GM10266 (cell line): ENCODE results near the gene DAPP1.

ENCODE experiments used
- DNase-seq: peaks from one replicate; pipeline ENCODE4 v3.0.0; 2012; ENCODE audit errors: extremely low spot score
- TF ChIP-seq, protein P1 (sequence below): IDR thresholded peaks from 2 replicates; pipeline ENCODE4 v1.5.1; 2012; ENCODE audit warnings: mild to moderate bottlenecking, low read depth; ENCODE audit not compliant: control insufficient read depth, insufficient read depth; ENCODE audit errors: missing control alignments

The DAPP1 gene

DNA sequence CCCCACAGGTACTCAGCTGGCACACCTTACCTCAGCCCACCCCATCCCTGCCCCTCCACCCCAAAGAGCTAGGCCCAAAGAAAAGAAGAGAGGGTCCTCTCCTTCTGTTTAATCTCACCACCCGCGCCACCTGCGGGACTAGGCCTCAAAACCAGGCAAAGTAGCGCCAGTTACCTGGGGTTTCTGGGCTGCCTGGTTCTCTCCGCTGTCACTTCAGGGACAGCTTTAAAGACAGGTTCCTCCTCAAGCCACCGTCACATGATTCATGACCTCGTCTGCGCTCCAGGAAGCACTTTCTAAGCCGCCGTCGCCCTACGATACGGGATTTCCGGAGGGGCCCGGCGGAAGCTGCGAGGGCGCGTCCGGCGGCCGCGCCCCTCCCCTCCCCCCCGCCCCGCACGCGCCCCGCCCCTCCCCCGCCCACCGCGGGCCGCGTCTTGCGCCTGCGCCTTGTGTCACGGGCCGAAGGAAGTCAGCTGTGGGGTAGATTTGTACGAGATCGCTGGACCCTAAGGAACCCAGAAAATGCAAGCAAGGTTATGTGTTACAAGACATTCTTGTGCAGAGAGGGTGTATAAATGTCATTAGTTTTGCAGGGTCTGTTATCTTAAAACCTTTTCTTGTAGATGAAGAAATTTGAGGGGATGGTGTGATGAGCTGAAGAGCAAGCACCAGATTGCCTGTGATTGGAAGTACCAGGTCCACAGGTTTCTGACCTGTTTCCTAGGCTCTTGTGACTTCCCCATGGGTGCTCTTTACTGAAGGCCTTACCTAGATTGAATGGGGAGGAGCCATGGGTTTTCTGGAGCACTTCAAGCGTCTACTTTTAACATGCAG, 77.8 kb downstream of the DAPP1 start, which contains the start of gene LAMTOR3:
TSS of gene LAMTOR3 (minus strand) at position 267 of the 837 bp plus-strand sequence. CDS start 464 bp downstream, outside the sequence.
- TF ChIP-seq, protein P1, sequence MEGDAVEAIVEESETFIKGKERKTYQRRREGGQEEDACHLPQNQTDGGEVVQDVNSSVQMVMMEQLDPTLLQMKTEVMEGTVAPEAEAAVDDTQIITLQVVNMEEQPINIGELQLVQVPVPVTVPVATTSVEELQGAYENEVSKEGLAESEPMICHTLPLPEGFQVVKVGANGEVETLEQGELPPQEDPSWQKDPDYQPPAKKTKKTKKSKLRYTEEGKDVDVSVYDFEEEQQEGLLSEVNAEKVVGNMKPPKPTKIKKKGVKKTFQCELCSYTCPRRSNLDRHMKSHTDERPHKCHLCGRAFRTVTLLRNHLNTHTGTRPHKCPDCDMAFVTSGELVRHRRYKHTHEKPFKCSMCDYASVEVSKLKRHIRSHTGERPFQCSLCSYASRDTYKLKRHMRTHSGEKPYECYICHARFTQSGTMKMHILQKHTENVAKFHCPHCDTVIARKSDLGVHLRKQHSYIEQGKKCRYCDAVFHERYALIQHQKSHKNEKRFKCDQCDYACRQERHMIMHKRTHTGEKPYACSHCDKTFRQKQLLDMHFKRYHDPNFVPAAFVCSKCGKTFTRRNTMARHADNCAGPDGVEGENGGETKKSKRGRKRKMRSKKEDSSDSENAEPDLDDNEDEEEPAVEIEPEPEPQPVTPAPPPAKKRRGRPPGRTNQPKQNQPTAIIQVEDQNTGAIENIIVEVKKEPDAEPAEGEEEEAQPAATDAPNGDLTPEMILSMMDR: no peak
- DNase-seq: peak; percentile 92

DNA sequence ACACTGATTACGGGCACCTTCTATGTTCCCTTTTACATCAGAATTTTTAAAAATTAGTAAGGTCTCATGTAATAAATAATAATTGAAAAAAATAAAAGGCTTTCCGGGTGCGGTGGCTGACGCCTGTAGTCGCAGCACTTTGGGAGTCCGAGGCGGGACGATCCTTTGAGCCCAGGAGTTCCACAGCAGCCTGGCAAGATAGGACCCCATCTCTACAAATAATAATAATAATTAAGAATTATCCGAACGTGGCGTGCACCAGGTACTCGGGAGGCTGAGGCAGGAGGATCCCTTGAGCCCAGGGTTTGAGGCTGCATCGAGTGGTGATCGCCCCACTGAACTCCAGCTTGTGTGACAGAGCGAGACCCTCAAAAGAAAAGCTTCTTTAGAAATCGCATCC, 78.4 kb downstream of the DAPP1 start:
- TF ChIP-seq, protein P1: no peak
- DNase-seq: no peak

DNA sequence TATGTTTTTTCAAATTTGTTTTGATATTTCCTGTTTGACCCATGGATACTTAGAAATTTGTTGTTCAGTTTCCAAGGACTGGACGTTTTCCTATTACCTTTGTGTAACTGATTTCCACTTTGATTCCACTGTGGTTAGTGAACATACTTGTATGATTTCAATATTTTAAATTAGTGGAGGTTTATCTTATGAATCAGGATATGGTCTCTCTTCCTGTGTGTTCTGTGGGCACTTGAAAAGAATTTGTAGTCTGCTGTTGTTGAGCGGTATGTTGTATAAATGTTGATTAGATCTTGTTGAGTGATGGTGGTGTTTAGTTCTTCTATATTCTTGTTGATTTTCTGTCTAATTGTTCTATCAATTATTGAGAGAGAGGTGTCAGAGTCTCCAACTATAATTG, 98.8 kb downstream of the DAPP1 start:
- no peak for DNase-seq
- TF ChIP-seq, protein P1: no peak

DNA sequence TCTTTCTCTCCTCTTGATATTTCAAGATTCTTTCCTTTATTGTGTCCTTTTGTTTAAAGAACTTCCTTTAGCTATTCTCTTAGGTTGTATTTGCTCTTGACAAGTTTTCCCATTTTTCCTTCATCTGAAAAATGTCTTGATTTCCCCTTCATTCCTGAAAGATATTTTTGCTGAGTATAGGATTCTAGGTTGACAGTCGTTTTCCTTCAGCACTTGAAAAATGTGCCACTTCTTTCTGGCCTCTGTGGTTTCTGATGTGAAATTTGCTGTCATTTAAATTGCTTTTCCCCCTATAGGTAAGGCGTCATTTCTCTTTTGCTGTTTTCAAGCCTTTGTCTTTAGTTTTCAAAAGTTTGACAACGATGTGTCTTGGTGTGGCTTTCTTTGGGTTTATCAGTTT, 100.9 kb downstream of the DAPP1 start:
- no peak for DNase-seq
- TF ChIP-seq, protein P1: no peak

DNA sequence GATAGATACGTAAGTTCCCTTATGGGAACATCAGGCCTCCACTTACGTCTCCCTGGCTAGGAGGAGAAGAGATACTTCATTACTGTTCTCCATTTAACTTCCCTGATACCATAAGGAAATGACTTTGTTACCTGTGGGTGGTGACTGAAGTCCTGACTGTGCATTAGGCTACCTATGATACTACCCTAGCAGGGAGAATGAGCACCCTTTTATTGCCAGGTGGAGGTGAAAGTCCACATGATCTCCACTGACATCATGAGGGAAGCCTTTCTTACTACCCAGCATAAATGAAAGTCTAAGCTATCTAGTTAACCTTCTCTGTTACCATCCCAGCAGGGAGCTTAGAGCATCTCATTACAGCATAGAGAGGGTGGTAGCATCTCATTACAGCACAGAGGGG, 102.0 kb downstream of the DAPP1 start:
- TF ChIP-seq, protein P1: no peak
- DNase-seq: no peak
